ENCODE measurements around the gene CSF1R. TPM values are rescaled to one million over a fixed set of nuclear protein-coding genes. Genes with fewer than 3 reads are reported as not detected.
"Not testable (repeated sequence)": the region's sequence is repeated elsewhere in the genome, so short reads cannot be mapped to it uniquely, and the experiment has no call there.

CSF1R gene
- polyA plus RNA-seq, 3 donors = 13.6 to 15.1 (median 13.8) TPM

- DNase-seq (ENCODE audit: low read depth in 3 of 3, low spot score in 2 of 3) = no peak
Observed at GRCh38 chr5:150057996-150058395, 28.4 kb downstream of the CSF1R start.

GRCh38 chr5:150057511-150057910 is 28.8 kb downstream of the CSF1R start:
- DNase-seq (ENCODE audit: low read depth in 3 of 3, low spot score in 2 of 3) = no peak

DNA sequence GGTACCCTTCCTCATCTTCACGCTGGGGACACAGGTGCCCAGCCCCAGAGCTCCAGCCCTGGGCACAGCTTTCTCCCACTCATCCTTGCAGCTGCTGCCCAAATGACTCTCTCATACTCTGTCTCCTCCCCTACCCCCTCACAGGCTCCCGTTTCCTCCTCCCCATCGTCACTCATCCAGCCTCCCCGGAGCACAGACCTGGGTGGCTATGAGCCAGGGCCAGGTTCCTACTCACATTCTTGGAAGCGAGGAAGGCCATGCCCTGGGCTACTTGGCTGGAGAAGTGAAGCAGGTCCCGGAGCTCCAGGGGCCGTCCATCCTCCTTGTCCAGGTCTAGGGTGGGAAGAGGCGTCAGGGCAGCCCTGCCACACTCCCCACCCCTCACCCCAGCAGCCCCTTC is 29.3 kb downstream of the CSF1R start:
- no peak for DNase-seq (ENCODE audit: low read depth in 3 of 3, low spot score in 2 of 3)

DNA sequence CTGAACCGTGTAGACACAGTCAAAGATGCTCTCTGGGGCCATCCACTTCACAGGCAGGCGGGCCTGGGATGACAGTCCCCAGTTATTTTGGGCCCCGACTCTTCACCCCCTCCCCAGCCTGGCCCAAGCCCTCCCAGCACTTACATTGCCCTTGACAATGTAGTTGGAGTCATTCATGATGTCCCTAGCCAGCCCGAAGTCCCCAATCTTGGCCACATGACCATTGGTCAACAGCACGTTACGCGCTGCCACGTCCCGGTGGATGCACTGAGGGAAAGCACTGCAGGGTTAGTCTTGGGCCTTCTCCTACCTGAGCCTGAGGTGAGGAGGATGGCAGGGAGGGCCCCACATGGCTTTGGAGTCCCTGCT is 30.3 kb downstream of the CSF1R start:
- no peak for DNase-seq (ENCODE audit: low read depth in 3 of 3, low spot score in 2 of 3)

DNA sequence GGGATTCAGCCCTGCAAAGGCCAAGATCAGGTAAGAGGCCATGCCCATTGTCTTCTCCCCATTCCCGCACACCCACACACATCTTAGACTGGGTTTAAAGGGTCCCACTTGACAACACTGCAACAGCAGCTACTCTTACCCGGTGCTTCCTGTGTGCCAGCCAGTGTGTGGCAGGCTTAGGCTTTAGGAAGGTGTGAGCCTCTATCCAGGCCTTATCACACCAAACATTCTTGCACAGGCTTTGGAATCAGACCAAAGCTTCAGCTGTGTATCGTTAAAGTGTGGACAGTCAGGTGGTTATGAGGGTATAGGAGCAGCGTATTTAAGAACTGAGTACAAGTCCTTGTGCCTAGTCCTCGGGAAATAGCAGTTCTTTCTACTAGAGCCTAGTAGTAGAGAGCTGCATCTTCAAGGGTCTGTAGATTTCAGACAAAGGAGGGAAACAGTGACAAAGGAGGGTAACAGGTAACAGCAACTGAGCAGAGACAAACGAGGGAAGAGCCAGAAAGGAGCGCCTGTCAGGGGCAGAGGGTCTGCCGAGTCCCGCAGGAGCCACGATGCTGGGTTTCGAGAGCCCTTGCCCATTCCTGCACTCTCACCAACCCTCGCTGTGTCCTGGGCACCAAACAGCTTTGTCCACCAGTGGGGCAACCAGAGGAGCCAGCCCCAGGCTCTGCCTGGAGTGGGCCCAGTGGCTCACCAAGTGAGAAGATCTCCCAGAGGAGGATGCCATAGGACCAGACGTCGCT is 30.9 kb downstream of the CSF1R start:
- DNase-seq (ENCODE audit: low read depth in 3 of 3, low spot score in 2 of 3) = no peak

- no peak for DNase-seq (ENCODE audit: low read depth in 3 of 3, low spot score in 2 of 3)
Observed at GRCh38 chr5:150054569-150054968, 31.8 kb downstream of the CSF1R start.

- no peak for DNase-seq (ENCODE audit: low read depth in 3 of 3, low spot score in 2 of 3)
Observed at GRCh38 chr5:150053713-150054392, 32.5 kb downstream of the CSF1R start.

- DNase-seq (ENCODE audit: low read depth in 3 of 3, low spot score in 2 of 3) = no peak
Observed at GRCh38 chr5:150052956-150053712, 33.2 kb downstream of the CSF1R start.

GRCh38 chr5:150052226-150052955 is 34.0 kb downstream of the CSF1R start:
- DNase-seq (ENCODE audit: low read depth in 3 of 3, low spot score in 2 of 3) = no peak

GRCh38 chr5:150051657-150052195 is 34.6 kb downstream of the CSF1R start:
- no peak for DNase-seq (ENCODE audit: low read depth in 3 of 3, low spot score in 2 of 3)

DNA sequence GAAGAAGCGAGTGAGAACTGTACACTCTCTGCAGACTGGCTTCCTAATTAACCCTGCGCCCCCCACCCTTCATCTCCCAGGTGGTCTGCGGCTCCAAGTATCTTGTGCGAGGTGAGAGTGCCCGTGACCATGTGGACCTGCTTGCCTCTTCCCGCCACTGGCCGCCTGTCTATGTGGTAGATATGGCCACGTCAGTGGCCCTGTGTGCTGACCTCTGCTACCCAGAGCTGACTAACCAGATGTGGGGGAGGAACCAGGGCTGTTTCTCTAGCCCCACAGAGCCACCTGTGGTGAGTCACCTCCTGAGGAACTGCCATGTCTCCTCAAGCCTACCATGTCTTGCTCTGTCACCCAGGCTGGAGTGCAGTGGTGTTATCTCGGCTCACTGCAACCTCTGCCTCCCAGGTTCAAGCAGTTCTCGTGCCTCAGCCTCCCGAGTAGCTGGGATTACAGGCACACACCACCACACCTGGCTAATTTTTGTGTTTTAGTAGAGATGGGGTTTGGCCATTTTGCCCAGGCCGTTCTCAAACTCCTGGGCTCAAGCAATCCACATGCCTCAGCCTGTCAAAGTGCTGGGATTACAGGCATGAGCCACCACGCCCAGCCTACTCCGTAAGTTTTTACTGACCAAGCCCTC is 36.1 kb downstream of the CSF1R start:
- not testable (repeated sequence) for DNase-seq (ENCODE audit: low read depth in 3 of 3, low spot score in 2 of 3)

GRCh38 chr5:150046031-150046430 is 40.3 kb downstream of the CSF1R start:
- no peak for DNase-seq (ENCODE audit: low read depth in 3 of 3, low spot score in 2 of 3)

GRCh38 chr5:150045549-150045948 is 40.8 kb downstream of the CSF1R start:
- no peak for DNase-seq (ENCODE audit: low read depth in 3 of 3, low spot score in 2 of 3)

DNA sequence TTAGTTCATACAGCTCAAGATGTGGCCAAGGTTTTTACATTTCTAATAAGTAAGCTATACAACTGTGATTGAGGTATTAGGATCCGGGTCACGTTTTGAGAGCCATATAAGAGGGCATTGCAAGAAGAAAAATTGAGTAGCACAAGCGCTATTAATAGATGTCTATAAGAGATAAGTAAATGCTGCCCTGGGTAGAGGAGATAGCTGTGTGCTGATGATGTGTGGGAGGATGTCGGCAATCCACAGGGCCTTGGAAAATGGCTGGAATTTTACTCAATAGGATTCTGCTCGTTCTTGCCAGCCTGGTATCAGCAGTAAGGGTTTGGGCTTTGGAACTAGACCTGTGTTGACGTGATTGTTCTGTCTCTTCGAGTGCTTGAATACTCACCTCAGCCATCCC is 41.6 kb downstream of the CSF1R start:
- no peak for DNase-seq (ENCODE audit: low read depth in 3 of 3, low spot score in 2 of 3)

GRCh38 chr5:150044329-150044681 is 42.0 kb downstream of the CSF1R start:
- DNase-seq (ENCODE audit: low read depth in 3 of 3, low spot score in 2 of 3) = no peak

DNA sequence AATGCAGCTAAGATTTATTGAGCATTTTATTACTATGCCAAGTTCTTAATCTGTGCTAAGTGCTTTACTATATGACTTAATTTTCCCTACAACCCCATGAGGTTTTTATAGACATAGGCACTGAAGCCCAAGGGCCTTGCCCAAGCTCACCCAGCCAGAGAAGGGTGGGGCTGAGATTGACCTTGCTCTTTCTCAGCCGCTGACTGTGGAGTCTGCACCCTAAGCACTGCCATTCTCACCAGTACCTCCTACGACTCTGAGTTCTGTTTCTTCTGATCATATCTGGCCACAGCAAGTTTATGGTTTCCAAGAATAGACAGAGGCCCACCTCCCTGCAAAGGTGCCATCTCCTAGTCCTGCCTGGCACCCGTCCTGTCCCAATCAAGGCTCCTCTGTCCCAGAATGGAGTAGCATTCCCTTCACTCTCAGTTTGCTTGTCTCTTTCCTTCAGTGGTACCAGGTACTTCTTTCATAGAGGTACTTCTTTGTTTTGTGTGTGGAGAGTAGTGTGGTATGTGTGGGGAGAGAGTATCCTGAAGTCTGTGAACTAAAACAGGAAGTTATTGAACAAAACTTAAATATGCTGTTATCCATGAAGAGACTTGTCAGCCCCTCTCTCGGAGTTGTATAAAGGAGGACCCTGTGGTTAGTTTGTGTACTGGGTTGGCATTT is 42.6 kb downstream of the CSF1R start:
- no peak for DNase-seq (ENCODE audit: low read depth in 3 of 3, low spot score in 2 of 3)

- DNase-seq (ENCODE audit: low read depth in 3 of 3, low spot score in 2 of 3) = no peak
Observed at GRCh38 chr5:150042459-150042858, 43.9 kb downstream of the CSF1R start.

GRCh38 chr5:150038547-150038946 is 47.8 kb downstream of the CSF1R start:
- no peak for DNase-seq (ENCODE audit: low read depth in 3 of 3, low spot score in 2 of 3)

- DNase-seq (ENCODE audit: low read depth in 3 of 3, low spot score in 2 of 3) = no peak
Observed at GRCh38 chr5:150036513-150036912, 49.8 kb downstream of the CSF1R start.
